HepG2 (cell line): ENCODE results near the gene NFKBIL1. TPM values are rescaled to one million over a fixed set of nuclear protein-coding genes. Genes with fewer than 3 reads are reported as not detected.
A peak's percentile ranks its signal among the peaks of the same experiment; 100 is the strongest.

Experiments used
- BCL6 ChIP-seq: IDR thresholded peaks from 2 replicates; pipeline ENCODE4 v1.6.1; 2016; ENCODE audit warnings: missing genetic modification reagents, missing compliant biosample characterization
- BRD4 ChIP-seq: sonication (generic); formaldehyde crosslinking; IDR thresholded peaks from 2 replicates; pipeline ENCODE4 v1.4.0; 2020; ENCODE audit warnings: missing genetic modification reagents
- ERF ChIP-seq: IDR thresholded peaks from 2 replicates; pipeline ENCODE4 v1.6.1; 2018; ENCODE audit warnings: missing biosample characterization, missing genetic modification reagents
- ESRRA ChIP-seq: sonication (generic); formaldehyde crosslinking; IDR thresholded peaks from 2 replicates; pipeline ENCODE4 v1.5.1; 2020; ENCODE audit warnings: mild to moderate bottlenecking, low read depth, missing genetic modification reagents
- ETV6 ChIP-seq: sonication (generic); formaldehyde crosslinking; conservative IDR thresholded peaks from 2 replicates; pipeline ENCODE4 v1.4.0; 2020; ENCODE audit warnings: missing genetic modification reagents
- FOXP1 ChIP-seq, 2 experiments: fragments of 450-650 bp in 1 of 2; IDR thresholded peaks; 2 replicates each; pipeline ENCODE4 v1.6.1; 2017 to 2018; ENCODE audit warnings: antibody characterized with exemption in 1 of 2
- JARID2 ChIP-seq: sonication (generic); formaldehyde crosslinking; IDR thresholded peaks from 2 replicates; pipeline ENCODE4 v1.8.1; 2023; ENCODE audit warnings: missing genetic modification reagents, inconsistent platforms; ENCODE audit not compliant: insufficient replicate concordance
- KDM4B ChIP-seq: sonication (generic); formaldehyde crosslinking; IDR thresholded peaks from 2 replicates; pipeline ENCODE4 v1.4.0; 2020; ENCODE audit warnings: missing genetic modification reagents
- MLLT10 ChIP-seq: sonication (generic); formaldehyde crosslinking; IDR thresholded peaks from 2 replicates; pipeline ENCODE4 v1.4.0; 2020; ENCODE audit warnings: missing genetic modification reagents
- NFIB ChIP-seq: sonication (generic); formaldehyde crosslinking; IDR thresholded peaks from 2 replicates; pipeline ENCODE4 v1.9.0; 2021; ENCODE audit warnings: missing genetic modification reagents, mild to moderate bottlenecking, borderline replicate concordance
- PAF1 ChIP-seq: IDR thresholded peaks from 2 replicates; pipeline ENCODE4 v1.6.1; 2016; ENCODE audit warnings: missing genetic modification reagents, missing compliant biosample characterization
- PITX1 ChIP-seq: sonication (generic); formaldehyde crosslinking; IDR thresholded peaks from 2 replicates; pipeline ENCODE4 v1.5.1; 2020; ENCODE audit warnings: mild to moderate bottlenecking, missing genetic modification reagents
- POLR2AphosphoS5 ChIP-seq: IDR thresholded peaks from 2 replicates; pipeline ENCODE4 v1.6.1; 2012; ENCODE audit warnings: low read depth, low read length
- POLR2G ChIP-seq: fragments of 200-400 bp; formaldehyde crosslinking; IDR thresholded peaks from 2 replicates; pipeline ENCODE4 v1.6.1; 2018; ENCODE audit warnings: mild to moderate bottlenecking, low read depth, low read length, moderate library complexity
- RBM22 ChIP-seq: fragments of 200-400 bp; formaldehyde crosslinking; optimal IDR thresholded peaks from 2 replicates; pipeline ENCODE3; 2017; ENCODE audit warnings: mild to moderate bottlenecking, low read length, moderate library complexity
- RELA ChIP-seq: sonication (generic); formaldehyde crosslinking; IDR thresholded peaks from 2 replicates; pipeline ENCODE4 v1.4.0; 2020; ENCODE audit warnings: missing genetic modification reagents
- RFX5 ChIP-seq: IDR thresholded peaks from 2 replicates; pipeline ENCODE4 v1.6.1; 2011; ENCODE audit warnings: low read depth, low read length, improper control_type of control experiment
- SMAD3 ChIP-seq: sonication (generic); formaldehyde crosslinking; IDR thresholded peaks from 2 replicates; pipeline ENCODE4 v1.4.0; 2020; ENCODE audit warnings: missing genetic modification reagents
- SPEN ChIP-seq: sonication (generic); formaldehyde crosslinking; IDR thresholded peaks from 2 replicates; pipeline ENCODE4 v1.5.1; 2020; ENCODE audit warnings: low read depth, mild to moderate bottlenecking, missing genetic modification reagents
- STAT5B ChIP-seq: sonication (generic); formaldehyde crosslinking; IDR thresholded peaks from 2 replicates; pipeline ENCODE4 v1.4.0; 2020; ENCODE audit warnings: missing genetic modification reagents
- TAF15 ChIP-seq: fragments of 200-400 bp; formaldehyde crosslinking; IDR thresholded peaks from one replicate; pipeline ENCODE4 v1.6.1; 2018; ENCODE audit warnings: mild to moderate bottlenecking, low read depth, low read length; ENCODE audit not compliant: poor library complexity, severe bottlenecking
- ZFP62 ChIP-seq: sonication (generic); formaldehyde crosslinking; IDR thresholded peaks from 2 replicates; pipeline ENCODE4 v1.4.0; 2020; ENCODE audit warnings: missing genetic modification reagents
- ZNF256 ChIP-seq: sonication (generic); formaldehyde crosslinking; conservative IDR thresholded peaks from 2 replicates; pipeline ENCODE4 v1.4.0; 2020; ENCODE audit warnings: missing genetic modification reagents
- ZNF263 ChIP-seq: sonication (generic); formaldehyde crosslinking; IDR thresholded peaks from 2 replicates; pipeline ENCODE4 v1.4.0; 2020; ENCODE audit warnings: missing genetic modification reagents
- ZNF282 ChIP-seq: fragments of 450-650 bp; IDR thresholded peaks from 2 replicates; pipeline ENCODE4 v1.6.1; 2018; ENCODE audit not compliant: partially characterized antibody
- ZNF484 ChIP-seq: sonication (generic); formaldehyde crosslinking; IDR thresholded peaks from 2 replicates; pipeline ENCODE4 v1.5.1; 2020; ENCODE audit warnings: mild to moderate bottlenecking, low read depth, missing genetic modification reagents, borderline replicate concordance
- ZNF557 ChIP-seq: sonication (generic); formaldehyde crosslinking; IDR thresholded peaks from 2 replicates; pipeline ENCODE4 v1.4.0; 2020; ENCODE audit warnings: missing genetic modification reagents
- ZNF652 ChIP-seq: IDR thresholded peaks from 2 replicates; pipeline ENCODE4 v1.6.1; 2016; ENCODE audit warnings: low read depth, borderline replicate concordance
- ZNF841 ChIP-seq: sonication (generic); formaldehyde crosslinking; IDR thresholded peaks from 2 replicates; pipeline ENCODE4 v1.8.1; 2023; ENCODE audit warnings: missing genetic modification reagents, borderline replicate concordance
- ZNF850 ChIP-seq: sonication (generic); formaldehyde crosslinking; conservative IDR thresholded peaks from 2 replicates; pipeline ENCODE4 v1.9.0; 2021; ENCODE audit warnings: mild to moderate bottlenecking, missing genetic modification reagents
- polyA plus RNA-seq, 8 experiments: library from polyadenylated mRNA; depleted of rRNA in 3 of 8; stranded (reverse) in 7 of 8; unstranded in 1 of 8; fragments of >200 nt; fragmentation: Illumina TruSeq in 4 of 8; extraction: Trizol in 4 of 8; gene quantifications; 2 replicates each; pipeline versions ENCODE4 v1.2.1 to v1.2.3, GENCODE V29; 2011 to 2016; ENCODE audit warnings: low read depth in 4 of 8, missing spikeins in 1 of 8, mixed read lengths in 1 of 8; ENCODE audit not compliant: insufficient read depth in 1 of 8
- total RNA-seq, 5 experiments: library from RNA; depleted of rRNA; stranded (reverse); fragments of >200 nt; fragmentation: Illumina TruSeq; extraction: Trizol; gene quantifications; 2 replicates each; pipeline ENCODE4 v1.2.3, GENCODE V29; 2016; ENCODE audit warnings: low read depth in 1 of 5
- TF ChIP-seq, protein P1 (sequence below): sonication (generic); formaldehyde crosslinking; IDR thresholded peaks from 2 replicates; pipeline ENCODE4 v1.8.1; 2023; ENCODE audit warnings: mild to moderate bottlenecking, missing genetic modification reagents, borderline replicate concordance
- TF ChIP-seq, protein P2 (sequence below): IDR thresholded peaks from 2 replicates; pipeline ENCODE4 v1.6.1; 2016

NFKBIL1 gene
- total and polyA plus RNA-seq, 2 of the 13 experiments (the other 11 are each of a cell fraction or from before 2014, with no cell fraction given), result 9.7 to 19.5 TPM

DNA sequence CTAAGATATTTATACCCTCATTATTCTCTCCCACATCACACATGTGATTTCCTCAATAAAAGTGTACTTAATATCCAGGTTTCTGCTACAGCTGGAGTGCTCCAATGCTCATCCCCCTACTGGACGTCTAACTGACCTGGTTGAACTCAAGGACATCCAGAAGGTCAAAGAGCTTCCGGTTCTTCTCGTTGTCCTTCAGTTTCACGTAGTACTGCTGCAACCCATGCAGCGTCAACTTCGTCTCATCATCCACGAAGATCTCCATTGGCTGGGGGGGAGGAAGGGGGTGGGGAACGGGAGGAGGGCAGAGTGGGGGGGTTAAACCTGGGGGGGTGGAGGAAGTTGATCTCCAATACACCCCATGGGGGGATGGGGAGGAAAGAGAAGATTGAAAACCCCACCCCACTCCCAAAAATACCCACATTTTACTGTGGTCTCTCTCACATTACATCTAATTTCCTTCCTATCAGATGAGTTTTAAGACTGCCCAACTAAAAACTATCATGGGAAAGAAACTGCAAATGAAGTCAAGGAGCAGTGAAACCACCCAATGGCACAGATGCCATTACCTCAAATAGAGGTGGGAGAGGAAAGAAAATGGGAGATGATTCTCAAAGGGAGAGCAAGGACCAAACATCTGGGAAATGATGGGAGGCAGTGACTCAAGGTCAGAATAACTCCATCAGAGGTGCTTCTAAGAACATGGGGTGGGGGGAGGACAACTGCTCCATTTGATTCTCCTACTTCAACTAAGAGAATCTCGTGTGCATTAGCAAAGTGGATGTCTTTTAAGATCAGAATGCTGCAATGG is 14.6 kb upstream of the NFKBIL1 start (continued):
- TF ChIP-seq ERF (CRISPR knock-in tag), result no peak
- TF ChIP-seq POLR2G, result peak; percentile 43; the same call in 1 of the 2 replicates
- TF ChIP-seq JARID2, result no peak
- no peak for TF ChIP-seq NFIB (CRISPR knock-in tag)
- TF ChIP-seq RELA (CRISPR knock-in tag), result no peak
- TF ChIP-seq STAT5B (CRISPR knock-in tag), result no peak
- TF ChIP-seq MLLT10, result no peak
- TF ChIP-seq, protein P1, sequence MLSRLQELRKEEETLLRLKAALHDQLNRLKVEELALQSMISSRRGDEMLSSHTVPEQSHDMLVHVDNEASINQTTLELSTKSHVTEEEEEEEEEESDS (CRISPR knock-in tag), result no peak
- no peak for TF ChIP-seq KDM4B
- TF ChIP-seq ETV6, result no peak
- peak; percentile 44; the same call in 1 of the 2 replicates for TF ChIP-seq ZNF263 (CRISPR knock-in tag)
- TF ChIP-seq ZNF652 (CRISPR knock-in tag), result no peak
- no peak for TF ChIP-seq ZNF841
- no peak for TF ChIP-seq BRD4 (CRISPR knock-in tag)
- no peak for TF ChIP-seq SMAD3
- TF ChIP-seq, protein P2, sequence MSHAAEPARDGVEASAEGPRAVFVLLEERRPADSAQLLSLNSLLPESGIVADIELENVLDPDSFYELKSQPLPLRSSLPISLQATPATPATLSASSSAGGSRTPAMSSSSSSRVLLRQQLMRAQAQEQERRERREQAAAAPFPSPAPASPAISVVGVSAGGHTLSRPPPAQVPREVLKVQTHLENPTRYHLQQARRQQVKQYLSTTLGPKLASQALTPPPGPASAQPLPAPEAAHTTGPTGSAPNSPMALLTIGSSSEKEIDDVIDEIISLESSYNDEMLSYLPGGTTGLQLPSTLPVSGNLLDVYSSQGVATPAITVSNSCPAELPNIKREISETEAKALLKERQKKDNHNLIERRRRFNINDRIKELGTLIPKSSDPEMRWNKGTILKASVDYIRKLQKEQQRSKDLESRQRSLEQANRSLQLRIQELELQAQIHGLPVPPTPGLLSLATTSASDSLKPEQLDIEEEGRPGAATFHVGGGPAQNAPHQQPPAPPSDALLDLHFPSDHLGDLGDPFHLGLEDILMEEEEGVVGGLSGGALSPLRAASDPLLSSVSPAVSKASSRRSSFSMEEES (CRISPR knock-in tag), result no peak
- TF ChIP-seq FOXP1 (IDR thresholded peaks at IDR 0.05), result no peak
- no peak for TF ChIP-seq FOXP1 (CRISPR knock-in tag; IDR thresholded peaks at IDR 0.05)
- no peak for TF ChIP-seq SPEN (CRISPR knock-in tag)
- TF ChIP-seq ESRRA (CRISPR knock-in tag), result peak; percentile 83
- no peak for TF ChIP-seq ZNF557
- TF ChIP-seq ZNF282, result no peak
- TF ChIP-seq TAF15, result no peak
- TF ChIP-seq BCL6 (CRISPR knock-in tag), result no peak
- TF ChIP-seq ZNF484, result no peak
- peak; percentile 73 for TF ChIP-seq RBM22
- no peak for TF ChIP-seq PITX1 (CRISPR knock-in tag)
- no peak for TF ChIP-seq ZFP62 (CRISPR knock-in tag)
- TF ChIP-seq PAF1 (CRISPR knock-in tag), result peak; percentile 14; the same call in 1 of the 2 replicates
- TF ChIP-seq ZNF256, result no peak
- no peak for TF ChIP-seq ZNF850 (CRISPR knock-in tag)
- peak; percentile 14; the same call in 1 of the 2 replicates for TF ChIP-seq POLR2AphosphoS5
- TF ChIP-seq RFX5, result no peak
